NB4 (cell line): ENCODE measurements around the gene IP6K2.

Source experiments
- MAX ChIP-seq: IDR thresholded peaks from 2 replicates; pipeline ENCODE4 v1.6.1; 2011; ENCODE audit warnings: low read depth, low read length
- MYC ChIP-seq: IDR thresholded peaks from 2 replicates; pipeline ENCODE4 v1.6.1; 2011; ENCODE audit warnings: low read depth, low read length
- POLR2A ChIP-seq: IDR thresholded peaks from 2 replicates; pipeline ENCODE4 v1.6.1; 2011; ENCODE audit warnings: mild to moderate bottlenecking; ENCODE audit not compliant: insufficient read length; ENCODE audit errors: extremely low read depth
- TF ChIP-seq, protein P1 (sequence below): IDR thresholded peaks from one replicate; pipeline ENCODE4 v1.5.1; 2012; ENCODE audit warnings: low read depth, low read length

DNA sequence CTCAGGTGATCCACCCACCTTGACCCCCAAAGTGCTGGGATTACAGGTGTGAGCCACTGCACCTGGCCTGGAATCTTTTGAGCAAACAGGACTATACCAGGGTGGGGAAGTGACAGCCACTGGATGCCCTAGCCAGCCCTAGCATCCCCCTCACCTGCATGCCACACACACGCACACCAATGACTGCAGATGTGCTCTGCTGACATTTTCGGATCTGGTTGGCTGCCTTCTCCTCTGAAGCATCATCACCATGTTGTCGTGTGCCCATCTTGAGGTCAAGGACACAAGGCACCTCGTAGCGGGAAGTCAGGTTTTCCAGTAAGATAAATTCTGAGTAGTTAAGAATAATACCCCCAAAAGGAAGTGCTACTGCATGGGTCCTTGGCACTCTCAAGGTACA is 27.6 kb downstream of the IP6K2 start:
- TF ChIP-seq, protein P1, sequence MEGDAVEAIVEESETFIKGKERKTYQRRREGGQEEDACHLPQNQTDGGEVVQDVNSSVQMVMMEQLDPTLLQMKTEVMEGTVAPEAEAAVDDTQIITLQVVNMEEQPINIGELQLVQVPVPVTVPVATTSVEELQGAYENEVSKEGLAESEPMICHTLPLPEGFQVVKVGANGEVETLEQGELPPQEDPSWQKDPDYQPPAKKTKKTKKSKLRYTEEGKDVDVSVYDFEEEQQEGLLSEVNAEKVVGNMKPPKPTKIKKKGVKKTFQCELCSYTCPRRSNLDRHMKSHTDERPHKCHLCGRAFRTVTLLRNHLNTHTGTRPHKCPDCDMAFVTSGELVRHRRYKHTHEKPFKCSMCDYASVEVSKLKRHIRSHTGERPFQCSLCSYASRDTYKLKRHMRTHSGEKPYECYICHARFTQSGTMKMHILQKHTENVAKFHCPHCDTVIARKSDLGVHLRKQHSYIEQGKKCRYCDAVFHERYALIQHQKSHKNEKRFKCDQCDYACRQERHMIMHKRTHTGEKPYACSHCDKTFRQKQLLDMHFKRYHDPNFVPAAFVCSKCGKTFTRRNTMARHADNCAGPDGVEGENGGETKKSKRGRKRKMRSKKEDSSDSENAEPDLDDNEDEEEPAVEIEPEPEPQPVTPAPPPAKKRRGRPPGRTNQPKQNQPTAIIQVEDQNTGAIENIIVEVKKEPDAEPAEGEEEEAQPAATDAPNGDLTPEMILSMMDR, result no peak
- TF ChIP-seq POLR2A (no peak), MYC (no peak), MAX (no peak)
